Measurements from ENCODE around the gene KDM2B. TPM values are rescaled to one million over a fixed set of nuclear protein-coding genes. Genes with fewer than 3 reads are reported as not detected.

KDM2B gene
- total RNA-seq, 4 donors from 2014 or later, result 13.6 to 23.5 (median 20.0) TPM

GRCh38 chr12:121464331-121464730 lies 116.5 kb downstream of the KDM2B start:
- intact Hi-C loops (cut with DNase I), result no loop called here
- no peak for DNase-seq (ENCODE audit: extremely low spot score)
- 99% methylated on average over 7 of the region's 13 CpGs for WGBS
- Histone ChIP-seq H3K4me1 (peaks cover 11 to 25% (median 22%) of the 10 kb centered on the region in 4 donors), H3K27me3 (no peaks in the 10 kb centered on the region), H3K27ac (replicated peaks in 1 of 4) (no peak overlapping the region), H3K36me3 (no peaks in the 10 kb centered on the region), H3K4me3 (no peak overlapping the region), H3K9me3 (no peaks in the 10 kb centered on the region)
- TF ChIP-seq POLR2AphosphoS5 (IDR thresholded peaks at IDR 0.05) (no peak), POLR2A (IDR thresholded peaks at IDR 0.05; ENCODE audit: low read depth) (no peak), EP300 (IDR thresholded peaks at IDR 0.05) (no peak), CTCF (IDR thresholded peaks at IDR 0.05) (no peak)

- H3K27me3 ChIP-seq, result no peaks in the 10 kb centered on the region
- no peaks in the 10 kb centered on the region for H3K36me3 ChIP-seq
- no peak overlapping the region for H3K4me3 ChIP-seq
- no peak overlapping the region for H3K27ac ChIP-seq (replicated peaks in 1 of 4)
- intact Hi-C loops (cut with DNase I), result no loop called here
- peaks cover 4 to 10% (median 9%) of the 10 kb centered on the region in 4 donors for H3K4me1 ChIP-seq
- H3K9me3 ChIP-seq, result no peaks in the 10 kb centered on the region
- DNase-seq (ENCODE audit: extremely low spot score), result no peak
- WGBS, result 81% methylated on average over 5 of the region's 5 CpGs
- TF ChIP-seq POLR2AphosphoS5 (IDR thresholded peaks at IDR 0.05) (no peak), CTCF (IDR thresholded peaks at IDR 0.05) (no peak), POLR2A (IDR thresholded peaks at IDR 0.05; ENCODE audit: low read depth) (no peak), EP300 (IDR thresholded peaks at IDR 0.05) (no peak)
These were observed 119.8 kb downstream of the KDM2B start for GRCh38 chr12:121461048-121461447.

- Histone ChIP-seq H3K27me3 (no peaks in the 10 kb centered on the region), H3K9me3 (no peaks in the 10 kb centered on the region), H3K4me1 (peaks cover 0 to 18% (median 15%) of the 10 kb centered on the region in 4 donors), H3K36me3 (peaks cover 0 to 13% (median 10%) of the 10 kb centered on the region in 4 donors), H3K27ac (replicated peaks in 1 of 4) (no peak overlapping the region), H3K4me3 (no peak overlapping the region)
- TF ChIP-seq CTCF (IDR thresholded peaks at IDR 0.05) (no peak), POLR2A (IDR thresholded peaks at IDR 0.05; ENCODE audit: low read depth) (no peak), POLR2AphosphoS5 (IDR thresholded peaks at IDR 0.05) (no peak), EP300 (IDR thresholded peaks at IDR 0.05) (no peak)
- intact Hi-C loops (cut with DNase I), result no loop called here
- 83% methylated on average over 6 of the region's 8 CpGs for WGBS
- DNase-seq (ENCODE audit: extremely low spot score), result no peak
These were observed 124.3 kb downstream of the KDM2B start for GRCh38 chr12:121456551-121456950.

GRCh38 chr12:121455766-121456420 lies 124.9 kb downstream of the KDM2B start:
- Histone ChIP-seq H3K27me3 (no peaks in the 10 kb centered on the region), H3K4me3 (no peak overlapping the region), H3K4me1 (peaks cover 0 to 21% (median 18%) of the 10 kb centered on the region in 4 donors), H3K9me3 (no peaks in the 10 kb centered on the region), H3K36me3 (peaks cover 0 to 17% (median 10%) of the 10 kb centered on the region in 4 donors), H3K27ac (replicated peaks in 1 of 4) (no peak overlapping the region)
- DNase-seq (ENCODE audit: extremely low spot score), result no peak
- 89% methylated on average over 21 of the region's 23 CpGs for WGBS
- TF ChIP-seq EP300 (IDR thresholded peaks at IDR 0.05), result no peak
- TF ChIP-seq CTCF (IDR thresholded peaks at IDR 0.05), result no peak
- no peak for TF ChIP-seq POLR2A (IDR thresholded peaks at IDR 0.05; ENCODE audit: low read depth)
- intact Hi-C loops (cut with DNase I), result no loop called here

- Histone ChIP-seq H3K4me1 (peaks cover 0 to 21% (median 18%) of the 10 kb centered on the region in 4 donors), H3K27ac (replicated peaks in 1 of 4) (no peak overlapping the region), H3K36me3 (peaks cover 0 to 17% (median 10%) of the 10 kb centered on the region in 4 donors), H3K4me3 (no peak overlapping the region), H3K9me3 (no peaks in the 10 kb centered on the region), H3K27me3 (no peaks in the 10 kb centered on the region)
- no peak for DNase-seq (ENCODE audit: extremely low spot score)
- intact Hi-C loops (cut with DNase I), result no loop called here
- TF ChIP-seq CTCF (IDR thresholded peaks at IDR 0.05), result no peak
- TF ChIP-seq EP300 (IDR thresholded peaks at IDR 0.05), result no peak
- TF ChIP-seq POLR2A (IDR thresholded peaks at IDR 0.05; ENCODE audit: low read depth), result no peak
- no peak for TF ChIP-seq POLR2AphosphoS5 (IDR thresholded peaks at IDR 0.05)
- 98% methylated on average over 6 of the region's 6 CpGs for WGBS
These were observed 125.9 kb downstream of the KDM2B start for GRCh38 chr12:121454921-121455320.

Measured in esophagus muscularis mucosa (tissue), 4 donors.